Neural cell (in vitro differentiated cells): ENCODE data around the gene ANGPTL7.

Experiments used
- CTCF ChIP-seq: fragments of 450-650 bp; IDR thresholded peaks from 2 replicates; pipeline ENCODE4 v1.5.1; 2014; ENCODE audit warnings: antibody characterized with exemption, mild to moderate bottlenecking, moderate library complexity; ENCODE audit not compliant: poor library complexity, severe bottlenecking
- EP300 ChIP-seq: fragments of 450-650 bp; conservative IDR thresholded peaks from 2 replicates; pipeline ENCODE4 v1.6.1; 2014; ENCODE audit warnings: antibody characterized with exemption, mild to moderate bottlenecking, moderate library complexity; ENCODE audit not compliant: poor library complexity, severe bottlenecking
- EZH2 ChIP-seq: fragments of 200-600, 300-800 bp; shearing (Covaris generic), sonication (generic); IDR thresholded peaks from 2 replicates; pipeline ENCODE4 v1.6.1; 2014; ENCODE audit warnings: antibody characterized with exemption, low read length, borderline replicate concordance, mild to moderate bottlenecking; ENCODE audit not compliant: insufficient read depth, poor library complexity, severe bottlenecking
- MXI1 ChIP-seq: fragments of 450-650 bp; conservative IDR thresholded peaks from 2 replicates; pipeline ENCODE4 v1.6.1; 2014; ENCODE audit warnings: antibody characterized with exemption, mild to moderate bottlenecking; ENCODE audit not compliant: poor library complexity, severe bottlenecking
- POLR2AphosphoS5 ChIP-seq: IDR thresholded peaks from 2 replicates; pipeline ENCODE4 v1.6.1; 2012
- RAD21 ChIP-seq: fragments of 450-650 bp; conservative IDR thresholded peaks from 2 replicates; pipeline ENCODE4 v1.6.1; 2014; ENCODE audit warnings: antibody characterized with exemption, mild to moderate bottlenecking, moderate library complexity
- TAF1 ChIP-seq: IDR thresholded peaks from 2 replicates; pipeline ENCODE4 v1.6.1; 2012; ENCODE audit warnings: low read depth
- TF ChIP-seq, protein P1 (sequence below): IDR thresholded peaks from 2 replicates; pipeline ENCODE4 v1.6.1; 2012; ENCODE audit warnings: borderline replicate concordance

DNA sequence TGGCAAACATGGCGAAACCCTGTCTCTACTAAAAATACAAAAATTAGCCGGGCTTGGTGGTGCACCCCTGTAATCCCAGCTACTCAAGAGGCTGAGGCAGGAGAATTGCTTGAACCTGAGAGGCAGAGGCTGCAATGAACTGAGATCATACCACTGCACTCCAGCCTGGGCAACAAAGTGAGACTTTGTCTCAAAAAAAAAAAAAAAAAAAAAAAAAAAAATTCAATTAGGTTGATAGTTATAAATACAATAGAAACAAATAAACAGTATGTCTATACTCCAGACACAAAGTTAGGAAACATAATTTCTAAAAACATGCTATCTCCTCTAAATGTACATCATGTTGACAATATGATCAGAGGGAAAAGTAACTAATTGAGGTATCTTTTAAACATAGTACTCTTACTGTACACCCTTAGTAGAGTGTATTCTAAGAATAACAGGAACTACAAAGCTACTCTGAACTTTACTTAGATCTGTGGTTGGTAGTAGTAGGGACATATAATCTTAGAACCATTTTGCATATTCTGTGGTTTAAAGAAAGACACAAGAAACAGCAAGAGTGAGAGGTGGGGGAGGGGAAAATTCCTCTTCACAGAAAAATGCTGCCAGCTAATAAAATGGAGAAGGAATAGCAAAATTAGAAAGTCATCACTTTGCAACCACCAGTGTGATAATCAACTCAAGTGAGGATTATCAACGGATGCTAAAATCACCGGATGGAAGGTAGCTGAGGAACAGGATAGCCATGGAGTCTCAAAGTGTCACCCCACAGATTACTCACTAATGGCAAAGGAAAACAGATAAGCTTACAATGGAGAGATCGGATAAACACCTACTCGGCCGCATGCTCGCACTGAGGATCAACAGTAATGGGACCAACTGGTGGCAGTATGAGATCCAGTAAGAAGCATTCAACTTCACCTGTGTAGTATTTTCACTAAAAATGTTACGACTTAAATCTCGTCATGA is 38.2 kb downstream of the ANGPTL7 start:
- TF ChIP-seq CTCF (no peak), POLR2AphosphoS5 (no peak), EZH2 (no peak), TAF1 (no peak), EP300 (no peak), RAD21 (no peak), MXI1 (no peak)
- TF ChIP-seq, protein P1, sequence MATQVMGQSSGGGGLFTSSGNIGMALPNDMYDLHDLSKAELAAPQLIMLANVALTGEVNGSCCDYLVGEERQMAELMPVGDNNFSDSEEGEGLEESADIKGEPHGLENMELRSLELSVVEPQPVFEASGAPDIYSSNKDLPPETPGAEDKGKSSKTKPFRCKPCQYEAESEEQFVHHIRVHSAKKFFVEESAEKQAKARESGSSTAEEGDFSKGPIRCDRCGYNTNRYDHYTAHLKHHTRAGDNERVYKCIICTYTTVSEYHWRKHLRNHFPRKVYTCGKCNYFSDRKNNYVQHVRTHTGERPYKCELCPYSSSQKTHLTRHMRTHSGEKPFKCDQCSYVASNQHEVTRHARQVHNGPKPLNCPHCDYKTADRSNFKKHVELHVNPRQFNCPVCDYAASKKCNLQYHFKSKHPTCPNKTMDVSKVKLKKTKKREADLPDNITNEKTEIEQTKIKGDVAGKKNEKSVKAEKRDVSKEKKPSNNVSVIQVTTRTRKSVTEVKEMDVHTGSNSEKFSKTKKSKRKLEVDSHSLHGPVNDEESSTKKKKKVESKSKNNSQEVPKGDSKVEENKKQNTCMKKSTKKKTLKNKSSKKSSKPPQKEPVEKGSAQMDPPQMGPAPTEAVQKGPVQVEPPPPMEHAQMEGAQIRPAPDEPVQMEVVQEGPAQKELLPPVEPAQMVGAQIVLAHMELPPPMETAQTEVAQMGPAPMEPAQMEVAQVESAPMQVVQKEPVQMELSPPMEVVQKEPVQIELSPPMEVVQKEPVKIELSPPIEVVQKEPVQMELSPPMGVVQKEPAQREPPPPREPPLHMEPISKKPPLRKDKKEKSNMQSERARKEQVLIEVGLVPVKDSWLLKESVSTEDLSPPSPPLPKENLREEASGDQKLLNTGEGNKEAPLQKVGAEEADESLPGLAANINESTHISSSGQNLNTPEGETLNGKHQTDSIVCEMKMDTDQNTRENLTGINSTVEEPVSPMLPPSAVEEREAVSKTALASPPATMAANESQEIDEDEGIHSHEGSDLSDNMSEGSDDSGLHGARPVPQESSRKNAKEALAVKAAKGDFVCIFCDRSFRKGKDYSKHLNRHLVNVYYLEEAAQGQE, result no peak
